ENCODE data around the gene GPR141. TPM values are rescaled to one million over a fixed set of nuclear protein-coding genes. Genes with fewer than 3 reads are reported as not detected.

The GPR141 gene
- total RNA-seq, 1 donor from 2014 or later, result not detected

GRCh38 chr7:37670436-37670835, 13.1 kb upstream of the GPR141 start:
- peaks cover 2% of the 10 kb centered on the region for H3K4me1 Mint-ChIP-seq (ENCODE audit: low read depth, unreplicated experiment)
- DNase-seq, result no peak
- no peak overlapping the region for H3K27ac Mint-ChIP-seq (ENCODE audit: unreplicated experiment)
- no peak overlapping the region for H3K4me3 Mint-ChIP-seq (ENCODE audit: unreplicated experiment)
- H3K36me3 Mint-ChIP-seq (ENCODE audit: unreplicated experiment), result no peaks in the 10 kb centered on the region
- H3K27me3 Mint-ChIP-seq (ENCODE audit: unreplicated experiment), result peaks cover 3% of the 10 kb centered on the region
- TF ChIP-seq, protein P1, sequence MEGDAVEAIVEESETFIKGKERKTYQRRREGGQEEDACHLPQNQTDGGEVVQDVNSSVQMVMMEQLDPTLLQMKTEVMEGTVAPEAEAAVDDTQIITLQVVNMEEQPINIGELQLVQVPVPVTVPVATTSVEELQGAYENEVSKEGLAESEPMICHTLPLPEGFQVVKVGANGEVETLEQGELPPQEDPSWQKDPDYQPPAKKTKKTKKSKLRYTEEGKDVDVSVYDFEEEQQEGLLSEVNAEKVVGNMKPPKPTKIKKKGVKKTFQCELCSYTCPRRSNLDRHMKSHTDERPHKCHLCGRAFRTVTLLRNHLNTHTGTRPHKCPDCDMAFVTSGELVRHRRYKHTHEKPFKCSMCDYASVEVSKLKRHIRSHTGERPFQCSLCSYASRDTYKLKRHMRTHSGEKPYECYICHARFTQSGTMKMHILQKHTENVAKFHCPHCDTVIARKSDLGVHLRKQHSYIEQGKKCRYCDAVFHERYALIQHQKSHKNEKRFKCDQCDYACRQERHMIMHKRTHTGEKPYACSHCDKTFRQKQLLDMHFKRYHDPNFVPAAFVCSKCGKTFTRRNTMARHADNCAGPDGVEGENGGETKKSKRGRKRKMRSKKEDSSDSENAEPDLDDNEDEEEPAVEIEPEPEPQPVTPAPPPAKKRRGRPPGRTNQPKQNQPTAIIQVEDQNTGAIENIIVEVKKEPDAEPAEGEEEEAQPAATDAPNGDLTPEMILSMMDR (IDR thresholded peaks at IDR 0.05; ENCODE audit: partially characterized antibody, unreplicated experiment), result no peak
- H3K9me3 Mint-ChIP-seq (ENCODE audit: unreplicated experiment), result peaks cover 1% of the 10 kb centered on the region

- Mint-ChIP-seq H3K4me1 (ENCODE audit: low read depth, unreplicated experiment) (no peaks in the 10 kb centered on the region), H3K27ac (ENCODE audit: unreplicated experiment) (no peak overlapping the region), H3K4me3 (ENCODE audit: unreplicated experiment) (no peak overlapping the region), H3K27me3 (ENCODE audit: unreplicated experiment) (peaks cover 3% of the 10 kb centered on the region), H3K36me3 (ENCODE audit: unreplicated experiment) (no peaks in the 10 kb centered on the region), H3K9me3 (ENCODE audit: unreplicated experiment) (peaks cover 1% of the 10 kb centered on the region)
- DNase-seq, result no peak
- TF ChIP-seq, protein P1 (IDR thresholded peaks at IDR 0.05; ENCODE audit: partially characterized antibody, unreplicated experiment), result no peak
Measured at GRCh38 chr7:37671876-37672275, 11.7 kb upstream of the GPR141 start.

GRCh38 chr7:37672926-37673325, 10.6 kb upstream of the GPR141 start:
- Mint-ChIP-seq H3K4me3 (ENCODE audit: unreplicated experiment) (no peak overlapping the region), H3K27ac (ENCODE audit: unreplicated experiment) (no peak overlapping the region), H3K36me3 (ENCODE audit: unreplicated experiment) (no peaks in the 10 kb centered on the region), H3K4me1 (ENCODE audit: low read depth, unreplicated experiment) (peaks cover under 1% of the 10 kb centered on the region), H3K9me3 (ENCODE audit: unreplicated experiment) (peaks cover 1% of the 10 kb centered on the region), H3K27me3 (ENCODE audit: unreplicated experiment) (peaks cover 3% of the 10 kb centered on the region)
- no peak for DNase-seq
- TF ChIP-seq, protein P1 (IDR thresholded peaks at IDR 0.05; ENCODE audit: partially characterized antibody, unreplicated experiment), result no peak

DNA sequence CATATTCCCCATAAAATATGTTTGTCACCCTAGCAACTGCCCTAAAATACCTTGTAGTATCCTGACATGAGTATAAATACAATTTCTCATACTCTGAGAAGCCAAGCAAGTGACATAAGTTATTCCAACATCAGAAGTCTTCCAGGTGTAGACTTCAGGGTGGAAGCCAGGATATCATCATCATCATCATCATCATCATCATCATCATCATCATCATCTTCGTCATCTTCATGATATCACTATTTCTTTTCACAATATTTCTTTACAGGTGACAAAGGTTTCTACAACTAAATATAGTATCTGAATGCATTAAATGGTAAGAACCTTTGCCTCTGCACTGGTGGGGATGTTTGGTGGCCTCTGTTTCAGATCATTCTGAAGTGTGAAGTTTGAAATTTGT, 10.0 kb upstream of the GPR141 start:
- DNase-seq, result no peak
- H3K4me3 Mint-ChIP-seq (ENCODE audit: unreplicated experiment), result no peak overlapping the region
- H3K36me3 Mint-ChIP-seq (ENCODE audit: unreplicated experiment), result no peaks in the 10 kb centered on the region
- H3K27me3 Mint-ChIP-seq (ENCODE audit: unreplicated experiment), result peaks cover 3% of the 10 kb centered on the region
- no peak overlapping the region for H3K27ac Mint-ChIP-seq (ENCODE audit: unreplicated experiment)
- peaks cover 2% of the 10 kb centered on the region for H3K4me1 Mint-ChIP-seq (ENCODE audit: low read depth, unreplicated experiment)
- TF ChIP-seq, protein P1 (IDR thresholded peaks at IDR 0.05; ENCODE audit: partially characterized antibody, unreplicated experiment), result no peak
- H3K9me3 Mint-ChIP-seq (ENCODE audit: unreplicated experiment), result peaks cover 1% of the 10 kb centered on the region

GRCh38 chr7:37674531-37674930, 9.0 kb upstream of the GPR141 start:
- no peak for DNase-seq
- peaks cover 3% of the 10 kb centered on the region for H3K27me3 Mint-ChIP-seq (ENCODE audit: unreplicated experiment)
- TF ChIP-seq, protein P1 (IDR thresholded peaks at IDR 0.05; ENCODE audit: partially characterized antibody, unreplicated experiment), result no peak
- H3K4me3 Mint-ChIP-seq (ENCODE audit: unreplicated experiment), result no peak overlapping the region
- peaks cover 2% of the 10 kb centered on the region for H3K4me1 Mint-ChIP-seq (ENCODE audit: low read depth, unreplicated experiment)
- H3K36me3 Mint-ChIP-seq (ENCODE audit: unreplicated experiment), result no peaks in the 10 kb centered on the region
- peaks cover 1% of the 10 kb centered on the region for H3K9me3 Mint-ChIP-seq (ENCODE audit: unreplicated experiment)
- H3K27ac Mint-ChIP-seq (ENCODE audit: unreplicated experiment), result no peak overlapping the region
